GM21390 (cell line): ENCODE results near the gene NPY.

Experiments used
- ATAC-seq: cut with Tn5 transposase; IDR thresholded peaks from one replicate; pipeline ENCODE4 v1.9.1; 2021; ENCODE audit not compliant: unreplicated experiment

NPY gene

GRCh38 chr7:24313777-24314176 is 29.8 kb downstream of the NPY start:
- ATAC-seq = no peak

DNA sequence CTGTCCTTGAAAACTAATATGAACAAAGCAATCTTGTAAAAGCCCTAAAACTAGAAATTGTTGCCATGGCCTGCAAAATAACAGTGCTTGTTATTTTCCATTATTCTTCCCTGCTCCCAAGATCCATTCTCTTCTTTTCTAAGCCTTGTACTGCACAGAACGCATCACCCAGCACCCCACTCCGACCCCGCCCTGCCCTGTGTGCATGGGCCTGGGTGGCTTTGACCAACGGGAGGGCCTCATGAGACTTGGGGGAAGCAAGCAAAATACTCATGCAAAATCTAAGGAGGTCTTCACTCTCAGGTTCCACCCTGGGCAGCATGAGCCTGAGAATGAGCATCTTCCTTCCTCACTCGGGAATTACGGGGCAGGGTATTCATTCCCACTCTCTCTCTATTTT is 32.4 kb downstream of the NPY start:
- ATAC-seq = no peak

DNA sequence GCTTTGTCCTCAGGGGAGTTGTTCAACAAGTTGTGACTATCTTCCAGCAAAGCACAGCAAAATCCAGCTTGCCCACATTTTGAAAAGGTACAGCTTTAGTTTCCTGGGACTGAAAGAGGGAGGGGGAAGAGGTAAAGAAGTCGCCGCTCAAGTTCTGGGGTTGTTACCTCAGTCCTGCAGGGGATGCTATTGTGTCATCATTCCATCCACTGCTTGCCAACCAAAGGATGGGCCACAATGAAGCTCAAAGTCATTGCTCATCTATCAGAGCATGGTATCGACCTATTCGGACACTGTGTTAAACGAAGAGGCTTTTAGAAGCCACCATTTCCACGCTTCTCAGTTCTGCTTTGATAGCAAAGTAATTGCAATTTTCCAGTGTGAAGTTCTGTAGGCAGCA is 34.3 kb downstream of the NPY start:
- ATAC-seq = no peak

DNA sequence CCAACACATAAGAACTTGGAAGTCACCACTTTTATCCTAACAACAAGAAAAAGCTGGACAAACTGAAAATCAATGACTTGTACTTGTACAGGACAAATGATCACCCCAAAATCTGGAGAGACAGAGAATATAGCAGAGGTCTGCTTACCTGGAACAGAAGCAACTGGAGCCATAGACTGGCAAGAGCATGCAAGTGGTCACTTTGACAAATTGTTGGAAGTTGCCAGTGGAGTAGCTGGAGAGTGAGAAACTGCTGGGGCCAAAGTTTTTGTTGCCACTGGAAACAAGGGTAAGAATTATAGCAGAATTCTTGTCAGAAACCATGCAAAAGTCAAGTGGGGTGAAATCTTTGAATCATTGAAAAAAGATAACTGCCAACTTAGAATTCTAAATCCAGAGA is 35.2 kb downstream of the NPY start:
- ATAC-seq = no peak

DNA sequence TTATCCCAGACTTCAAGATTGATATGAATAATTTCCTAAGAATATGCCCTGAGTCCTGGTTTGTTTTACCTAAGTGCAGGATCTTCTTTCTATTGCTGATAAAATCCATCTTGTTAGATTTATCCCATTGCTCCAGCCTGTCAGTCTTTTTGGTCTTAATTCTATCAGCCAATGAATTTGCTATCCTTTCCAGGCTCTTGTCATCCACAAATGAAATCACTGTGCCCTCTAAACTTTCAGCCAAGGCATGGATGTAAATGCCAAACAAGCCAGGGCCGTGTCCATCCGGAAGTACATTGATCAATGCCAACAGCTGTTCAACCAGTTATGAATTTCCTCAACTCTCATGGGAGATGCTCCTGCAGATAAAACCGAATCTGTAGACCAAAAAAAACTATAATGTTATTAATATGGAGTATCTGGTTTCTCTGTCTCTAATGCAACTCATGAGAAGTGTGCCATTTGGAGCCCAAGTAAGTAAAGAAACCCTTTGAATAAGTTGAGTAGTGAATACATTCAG is 40.0 kb downstream of the NPY start:
- ATAC-seq = no peak

DNA sequence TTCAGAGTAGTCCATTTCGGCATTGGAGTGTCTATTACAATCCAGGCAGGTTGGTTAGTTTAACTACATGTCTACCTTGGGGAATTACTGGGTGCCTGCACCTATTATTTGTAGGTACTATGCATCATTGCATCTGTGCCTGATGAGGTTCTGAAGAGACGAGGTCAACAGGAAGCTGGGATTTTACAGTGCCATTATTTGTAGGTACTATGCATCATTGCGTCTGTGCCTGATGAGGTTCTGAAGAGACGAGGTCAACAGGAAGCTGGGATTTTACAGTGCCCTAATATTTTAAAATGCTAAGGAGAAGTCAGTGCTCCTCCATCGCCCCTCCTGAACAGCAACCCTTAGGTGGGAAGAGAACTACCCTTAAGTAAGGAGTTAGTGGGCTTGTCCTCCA is 41.7 kb downstream of the NPY start:
- ATAC-seq = peak; percentile 82

GRCh38 chr7:24328050-24328449 is 44.1 kb downstream of the NPY start:
- no peak for ATAC-seq

GRCh38 chr7:24328894-24329293 is 44.9 kb downstream of the NPY start:
- no peak for ATAC-seq

GRCh38 chr7:24334012-24334411 is 50.0 kb downstream of the NPY start:
- no peak for ATAC-seq

DNA sequence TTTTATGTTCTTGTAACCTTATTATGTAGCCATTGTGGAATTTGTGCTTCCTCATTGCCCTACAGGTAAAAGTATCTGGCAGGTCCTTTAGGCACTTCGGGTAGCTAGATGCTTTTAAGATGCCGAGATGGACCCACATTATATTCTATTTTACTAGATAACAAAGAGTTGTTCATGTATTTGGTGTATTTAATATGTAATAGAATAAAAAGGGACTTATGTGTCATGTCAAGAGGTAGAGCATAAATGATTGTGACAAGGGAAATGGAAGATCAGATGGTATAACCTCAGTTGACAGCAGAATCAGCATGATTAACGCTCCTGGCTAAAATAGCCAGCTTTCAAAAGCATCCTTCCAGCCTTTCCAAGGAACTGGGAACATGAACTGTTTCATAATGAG is 50.6 kb downstream of the NPY start:
- ATAC-seq = no peak

- no peak for ATAC-seq
Observed at GRCh38 chr7:24336461-24336860, 52.5 kb downstream of the NPY start.

DNA sequence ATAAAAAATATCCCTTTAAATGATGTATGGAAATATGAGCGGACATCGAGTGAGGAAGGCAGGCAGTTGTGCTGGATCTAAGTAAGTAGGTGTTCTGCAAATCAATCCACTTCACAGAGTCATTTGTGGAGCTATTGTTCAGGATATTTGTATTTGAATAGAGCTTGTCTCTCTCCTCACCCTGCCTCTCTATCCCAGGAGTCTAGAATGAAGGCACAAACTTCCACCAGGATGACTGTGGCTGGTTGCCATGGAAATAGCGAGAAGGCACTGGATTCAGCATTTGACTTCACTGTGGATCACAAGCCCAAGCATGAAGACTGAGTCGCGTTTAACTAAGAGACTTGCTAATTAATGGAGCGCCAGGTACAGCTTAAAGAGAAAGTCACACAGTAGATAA is 53.2 kb downstream of the NPY start:
- ATAC-seq = no peak

- ATAC-seq = no peak
Observed at GRCh38 chr7:24339575-24339974, 55.6 kb downstream of the NPY start.

- no peak for ATAC-seq
Observed at GRCh38 chr7:24340727-24341126, 56.7 kb downstream of the NPY start.
